ENCODE results near the gene C14orf180.

DNA sequence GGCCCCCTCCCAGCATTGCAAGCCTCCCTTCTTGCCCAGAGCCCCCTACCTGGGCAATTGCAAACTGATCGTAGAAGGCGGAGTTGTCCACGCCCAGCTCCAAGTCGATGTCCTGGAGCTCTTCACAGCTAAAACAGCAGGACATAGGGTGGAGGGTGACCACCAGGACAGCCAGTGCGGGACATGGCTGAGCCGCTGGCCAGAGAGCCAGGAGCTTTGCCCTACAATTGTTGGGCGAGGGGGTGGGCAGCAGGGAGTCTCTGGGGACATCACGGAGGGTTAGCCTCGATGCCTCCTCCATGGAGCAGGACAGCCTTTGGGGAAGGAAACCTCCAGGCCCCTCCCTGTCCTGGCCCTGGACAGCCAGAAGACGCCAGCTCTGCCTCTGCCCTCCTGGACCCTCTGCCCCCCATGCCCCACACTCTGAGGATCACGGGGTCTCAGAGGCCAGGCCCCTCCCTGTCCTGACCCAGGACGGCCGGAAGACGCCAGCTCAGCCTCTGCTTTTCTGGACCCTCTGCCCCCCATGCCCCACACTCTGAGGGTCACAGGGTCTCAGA is 15.6 kb downstream of the C14orf180 start:
- TF ChIP-seq, protein P1, sequence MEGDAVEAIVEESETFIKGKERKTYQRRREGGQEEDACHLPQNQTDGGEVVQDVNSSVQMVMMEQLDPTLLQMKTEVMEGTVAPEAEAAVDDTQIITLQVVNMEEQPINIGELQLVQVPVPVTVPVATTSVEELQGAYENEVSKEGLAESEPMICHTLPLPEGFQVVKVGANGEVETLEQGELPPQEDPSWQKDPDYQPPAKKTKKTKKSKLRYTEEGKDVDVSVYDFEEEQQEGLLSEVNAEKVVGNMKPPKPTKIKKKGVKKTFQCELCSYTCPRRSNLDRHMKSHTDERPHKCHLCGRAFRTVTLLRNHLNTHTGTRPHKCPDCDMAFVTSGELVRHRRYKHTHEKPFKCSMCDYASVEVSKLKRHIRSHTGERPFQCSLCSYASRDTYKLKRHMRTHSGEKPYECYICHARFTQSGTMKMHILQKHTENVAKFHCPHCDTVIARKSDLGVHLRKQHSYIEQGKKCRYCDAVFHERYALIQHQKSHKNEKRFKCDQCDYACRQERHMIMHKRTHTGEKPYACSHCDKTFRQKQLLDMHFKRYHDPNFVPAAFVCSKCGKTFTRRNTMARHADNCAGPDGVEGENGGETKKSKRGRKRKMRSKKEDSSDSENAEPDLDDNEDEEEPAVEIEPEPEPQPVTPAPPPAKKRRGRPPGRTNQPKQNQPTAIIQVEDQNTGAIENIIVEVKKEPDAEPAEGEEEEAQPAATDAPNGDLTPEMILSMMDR (IDR thresholded peaks at IDR 0.05; ENCODE audit: low read depth, low read length) = no peak
- TF ChIP-seq EZH2phosphoT487 (IDR thresholded peaks at IDR 0.05; ENCODE audit: low read depth) = no peak

Measured in OCI-LY3 (cell line).